ENCODE measurements around the gene AFAP1L2. TPM values are rescaled to one million over a fixed set of nuclear protein-coding genes. Genes with fewer than 3 reads are reported as not detected.

AFAP1L2 gene
- polyA plus RNA-seq, 1 donor from 2014 or later = 0.88 TPM

DNA sequence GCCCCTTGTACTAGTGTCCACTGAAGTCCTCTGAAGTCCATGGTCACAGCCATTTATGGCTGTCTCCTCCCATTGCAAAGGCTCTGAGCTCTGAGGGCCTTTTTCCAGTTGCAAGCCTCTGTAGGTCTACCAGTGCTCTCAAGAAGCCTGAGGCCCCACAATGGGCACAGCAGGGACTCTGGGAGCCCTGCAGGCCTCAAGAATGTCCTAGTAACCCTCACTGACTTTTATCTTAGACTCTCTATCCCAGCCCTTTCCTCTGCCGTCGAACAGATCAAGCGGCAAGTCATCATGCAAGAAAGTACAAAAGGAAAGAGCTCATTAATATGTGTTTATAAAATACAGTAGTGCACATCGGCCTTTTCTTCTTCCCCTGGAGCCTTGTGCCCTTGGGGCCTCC is 141.8 kb downstream of the AFAP1L2 start:
- H3K4me3 ChIP-seq (ENCODE audit: low read length) = no peak overlapping the region
- no peaks in the 10 kb centered on the region for H3F3A ChIP-seq (ENCODE audit: insufficient read depth, low read length, poor library complexity, severe bottlenecking)
- H3K36me3 ChIP-seq (ENCODE audit: insufficient read depth, low read length) = no peaks in the 10 kb centered on the region
- no peak overlapping the region for H3K27ac ChIP-seq (ENCODE audit: low read length)
- no peak overlapping the region for H3K4me2 ChIP-seq (ENCODE audit: low read length)
- no peak overlapping the region for H3K9ac ChIP-seq (ENCODE audit: low read length)
- H3K9me2 ChIP-seq (ENCODE audit: insufficient read depth, low read length) = no peaks in the 10 kb centered on the region
- no peaks in the 10 kb centered on the region for H3K79me2 ChIP-seq (replicated peaks; ENCODE audit: insufficient read depth, low read length)
- no peaks in the 10 kb centered on the region for H3K27me3 ChIP-seq (ENCODE audit: insufficient read depth, low read depth, low read length)
- no peak overlapping the region for H2AFZ ChIP-seq (ENCODE audit: low read depth, low read length)
- TF ChIP-seq SMC3 (conservative IDR thresholded peaks at IDR 0.05; ENCODE audit: poor library complexity) (no peak), EZH2 (IDR thresholded peaks at IDR 0.05; ENCODE audit: borderline replicate concordance, insufficient read depth, low read length, poor library complexity, severe bottlenecking) (no peak), REST (IDR thresholded peaks at IDR 0.05; ENCODE audit: borderline replicate concordance) (no peak), EP300 (conservative IDR thresholded peaks at IDR 0.05; ENCODE audit: poor library complexity, severe bottlenecking) (no peak), POLR2AphosphoS5 (IDR thresholded peaks at IDR 0.05) (no peak), RAD21 (conservative IDR thresholded peaks at IDR 0.05) (no peak)
- TF ChIP-seq, protein P1, sequence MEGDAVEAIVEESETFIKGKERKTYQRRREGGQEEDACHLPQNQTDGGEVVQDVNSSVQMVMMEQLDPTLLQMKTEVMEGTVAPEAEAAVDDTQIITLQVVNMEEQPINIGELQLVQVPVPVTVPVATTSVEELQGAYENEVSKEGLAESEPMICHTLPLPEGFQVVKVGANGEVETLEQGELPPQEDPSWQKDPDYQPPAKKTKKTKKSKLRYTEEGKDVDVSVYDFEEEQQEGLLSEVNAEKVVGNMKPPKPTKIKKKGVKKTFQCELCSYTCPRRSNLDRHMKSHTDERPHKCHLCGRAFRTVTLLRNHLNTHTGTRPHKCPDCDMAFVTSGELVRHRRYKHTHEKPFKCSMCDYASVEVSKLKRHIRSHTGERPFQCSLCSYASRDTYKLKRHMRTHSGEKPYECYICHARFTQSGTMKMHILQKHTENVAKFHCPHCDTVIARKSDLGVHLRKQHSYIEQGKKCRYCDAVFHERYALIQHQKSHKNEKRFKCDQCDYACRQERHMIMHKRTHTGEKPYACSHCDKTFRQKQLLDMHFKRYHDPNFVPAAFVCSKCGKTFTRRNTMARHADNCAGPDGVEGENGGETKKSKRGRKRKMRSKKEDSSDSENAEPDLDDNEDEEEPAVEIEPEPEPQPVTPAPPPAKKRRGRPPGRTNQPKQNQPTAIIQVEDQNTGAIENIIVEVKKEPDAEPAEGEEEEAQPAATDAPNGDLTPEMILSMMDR (IDR thresholded peaks at IDR 0.05; ENCODE audit: poor library complexity, severe bottlenecking) = no peak
- no peaks in the 10 kb centered on the region for H3K9me3 ChIP-seq (ENCODE audit: low read length)
- no peaks in the 10 kb centered on the region for H4K20me1 ChIP-seq (ENCODE audit: insufficient read depth)

- Histone ChIP-seq H3K4me2 (ENCODE audit: low read length) (no peak overlapping the region), H3K9me2 (ENCODE audit: insufficient read depth, low read length) (no peaks in the 10 kb centered on the region), H3F3A (ENCODE audit: insufficient read depth, low read length, poor library complexity, severe bottlenecking) (no peaks in the 10 kb centered on the region), H3K36me3 (ENCODE audit: insufficient read depth, low read length) (no peaks in the 10 kb centered on the region), H2AFZ (ENCODE audit: low read depth, low read length) (no peak overlapping the region), H3K27me3 (ENCODE audit: insufficient read depth, low read depth, low read length) (no peaks in the 10 kb centered on the region), H3K79me2 (replicated peaks; ENCODE audit: insufficient read depth, low read length) (no peaks in the 10 kb centered on the region), H4K20me1 (ENCODE audit: insufficient read depth) (no peaks in the 10 kb centered on the region), H3K9me3 (ENCODE audit: low read length) (no peaks in the 10 kb centered on the region), H3K4me3 (ENCODE audit: low read length) (no peak overlapping the region), H3K9ac (ENCODE audit: low read length) (no peak overlapping the region), H3K27ac (ENCODE audit: low read length) (no peak overlapping the region)
- TF ChIP-seq EZH2 (IDR thresholded peaks at IDR 0.05; ENCODE audit: borderline replicate concordance, insufficient read depth, low read length, poor library complexity, severe bottlenecking) (no peak), EP300 (conservative IDR thresholded peaks at IDR 0.05; ENCODE audit: poor library complexity, severe bottlenecking) (no peak), POLR2AphosphoS5 (IDR thresholded peaks at IDR 0.05) (no peak), REST (IDR thresholded peaks at IDR 0.05; ENCODE audit: borderline replicate concordance) (no peak), SMC3 (conservative IDR thresholded peaks at IDR 0.05; ENCODE audit: poor library complexity) (no peak), TAF1 (IDR thresholded peaks at IDR 0.05; ENCODE audit: low read depth) (no peak), MXI1 (conservative IDR thresholded peaks at IDR 0.05; ENCODE audit: poor library complexity, severe bottlenecking) (no peak)
These were observed 143.2 kb downstream of the AFAP1L2 start for GRCh38 chr10:114261076-114261475.

All from neural cell (in vitro differentiated cells).